ENCODE results near the gene ANKRD27.
"Not testable (repeated sequence)": the region's sequence is repeated elsewhere in the genome, so short reads cannot be mapped to it uniquely, and the experiment has no call there.

Gene ANKRD27

GRCh38 chr19:32594021-32594420 lies 81.0 kb downstream of the ANKRD27 start:
- no peak overlapping the region for H3K9ac ChIP-seq (ENCODE audit: insufficient read length)
- peaks cover 54% of the 10 kb centered on the region for H3K36me3 ChIP-seq (ENCODE audit: insufficient read depth, low read length)
- H3K27ac ChIP-seq = no peak overlapping the region
- no peak for DNase-seq (ENCODE audit: low read depth, low spot score)
- no peak overlapping the region for H3K4me3 ChIP-seq
- no peaks in the 10 kb centered on the region for H3K9me3 ChIP-seq (ENCODE audit: low read depth, low read length)
- no peak for TF ChIP-seq FOXP2 (optimal IDR thresholded peaks at IDR 0.05; ENCODE audit: control extremely low read depth, extremely low read length, insufficient read depth)
- no peak for TF ChIP-seq POLR2AphosphoS5 (IDR thresholded peaks at IDR 0.05; ENCODE audit: borderline replicate concordance, low read depth, low read length)
- TF ChIP-seq EZH2 (IDR thresholded peaks at IDR 0.05) = no peak

DNA sequence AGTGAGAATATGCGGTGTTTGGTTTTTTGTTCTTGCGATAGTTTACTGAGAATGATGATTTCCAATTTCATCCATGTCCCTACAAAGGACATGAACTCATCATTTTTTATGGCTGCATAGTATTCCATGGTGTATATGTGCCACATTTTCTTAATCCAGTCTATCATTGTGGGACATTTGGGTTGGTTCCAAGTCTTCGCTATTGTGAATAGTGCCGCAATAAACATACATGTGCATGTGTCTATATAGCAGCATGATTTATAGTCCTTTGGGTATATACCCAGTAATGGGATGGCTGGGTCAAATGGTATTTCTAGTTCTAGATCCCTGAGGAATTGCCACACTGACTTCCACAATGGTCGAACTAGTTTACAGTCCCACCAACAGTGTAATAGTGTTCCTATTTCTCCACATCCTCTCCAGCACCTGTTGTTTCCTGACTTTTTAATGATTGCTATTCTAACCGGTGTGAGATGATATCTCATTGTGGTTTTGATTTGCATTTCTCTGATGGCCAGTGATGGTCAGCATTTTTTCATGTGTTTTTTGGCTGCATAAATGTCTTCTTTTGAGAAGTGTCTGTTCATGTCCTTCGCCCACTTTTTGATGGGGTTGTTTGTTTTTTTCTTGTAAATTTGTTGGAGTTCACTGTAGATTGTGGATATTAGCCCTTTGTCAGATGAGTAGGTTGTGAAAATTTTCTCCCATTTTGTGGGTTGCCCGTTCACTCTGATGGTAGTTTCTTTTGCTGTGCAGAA lies 87.1 kb downstream of the ANKRD27 start:
- H3K36me3 ChIP-seq (ENCODE audit: insufficient read depth, low read length) = peaks cover 45% of the 10 kb centered on the region
- H3K27ac ChIP-seq; H3K9me3 ChIP-seq (ENCODE audit: low read depth, low read length); H3K9ac ChIP-seq (ENCODE audit: insufficient read length); H3K4me3 ChIP-seq; DNase-seq (ENCODE audit: low read depth, low spot score): not testable (repeated sequence)

DNA sequence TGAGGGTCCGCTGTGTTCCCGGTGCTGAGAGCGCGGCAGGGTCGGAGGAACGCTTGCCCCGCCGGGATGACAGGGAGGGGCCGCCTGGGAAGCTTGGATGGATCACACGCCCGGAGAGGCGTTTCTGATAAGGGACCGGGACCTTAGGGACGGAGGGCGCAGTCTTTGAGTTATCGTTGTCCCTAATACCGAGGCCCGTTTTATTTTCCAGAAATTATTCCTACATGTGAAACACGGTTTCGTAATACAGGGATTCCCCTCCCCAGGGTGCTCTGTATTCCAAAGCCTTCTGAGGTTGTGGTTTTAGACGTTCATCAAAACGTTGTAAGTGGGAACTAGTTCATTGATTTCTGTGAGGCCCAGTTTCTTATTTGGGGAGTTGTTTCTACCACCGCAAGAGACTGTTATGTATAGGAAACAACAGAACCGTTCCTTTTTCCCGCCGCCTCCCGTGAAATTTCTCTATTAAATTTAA lies 93.2 kb downstream of the ANKRD27 start:
- no peak for TF ChIP-seq FOXP2 (optimal IDR thresholded peaks at IDR 0.05; ENCODE audit: control extremely low read depth, extremely low read length, insufficient read depth)
- TF ChIP-seq POLR2AphosphoS5 (IDR thresholded peaks at IDR 0.05; ENCODE audit: borderline replicate concordance, low read depth, low read length) = 0 out of 2 replicates have a peak, but pooled peaks have one; percentile 12
- Histone ChIP-seq H3K9me3 (ENCODE audit: low read depth, low read length) (no peaks in the 10 kb centered on the region), H3K4me3 (peak overlapping the region; percentile 80), H3K27ac (peak overlapping the region; percentile 25; the same call in 1 of the 2 replicates), H3K9ac (ENCODE audit: insufficient read length) (peak overlapping the region; percentile 95), H3K36me3 (ENCODE audit: insufficient read depth, low read length) (peaks cover 48% of the 10 kb centered on the region)
- DNase-seq (ENCODE audit: low read depth, low spot score) = peak; percentile 42

DNA sequence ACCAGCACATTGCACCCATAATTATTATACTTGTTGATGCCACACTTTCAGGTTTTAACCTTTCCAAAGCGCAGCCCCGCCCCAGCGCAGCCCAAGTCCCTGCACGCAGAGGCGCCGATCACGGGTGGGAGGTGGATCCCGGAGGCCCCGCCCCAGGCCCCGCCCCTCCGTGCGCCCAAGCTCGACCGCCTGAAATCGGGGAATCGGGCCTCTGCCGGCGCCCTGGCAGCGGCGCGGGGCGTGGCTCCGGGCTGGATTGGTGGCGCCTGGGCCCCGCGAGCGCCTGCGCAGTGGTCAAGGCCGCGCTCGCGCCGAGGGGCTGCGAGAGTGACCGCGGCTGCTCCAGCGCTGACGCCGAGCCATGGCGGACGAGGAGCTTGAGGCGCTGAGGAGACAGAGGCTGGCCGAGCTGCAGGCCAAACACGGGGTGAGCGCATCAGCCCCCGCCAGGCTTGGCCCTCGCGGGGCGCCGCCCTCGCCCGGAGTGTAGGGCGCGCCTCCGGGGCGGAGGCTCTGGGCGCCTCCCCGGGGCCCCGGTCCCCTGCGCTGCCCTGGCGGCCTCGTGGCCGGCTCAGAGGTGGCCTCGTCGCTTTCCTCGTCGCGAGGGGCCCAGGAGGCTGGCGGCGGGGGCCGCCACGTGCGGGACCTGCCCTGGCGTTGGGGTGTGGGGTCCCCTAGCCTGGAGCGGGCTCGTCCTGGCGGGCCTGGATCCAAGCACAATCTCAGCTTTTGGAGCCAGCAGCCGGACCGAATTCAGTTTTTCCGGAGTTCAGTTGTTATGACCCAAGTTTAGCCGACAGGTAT lies 93.9 kb downstream of the ANKRD27 start, which contains the start of gene PDCD5:
PDCD5 (plus strand) TSS at position 290 of the 804 bp plus-strand sequence; CDS start at position 362, 72 bp downstream.
- H3K9me3 ChIP-seq (ENCODE audit: low read depth, low read length) = no peaks in the 10 kb centered on the region
- H3K27ac ChIP-seq = peak within 1 kb of the TSS; percentile 25; the same call in 1 of the 2 replicates
- peak; percentile 83; the same call in 1 of the 2 replicates for TF ChIP-seq POLR2AphosphoS5 (IDR thresholded peaks at IDR 0.05; ENCODE audit: borderline replicate concordance, low read depth, low read length)
- no peak for TF ChIP-seq EZH2 (IDR thresholded peaks at IDR 0.05)
- peak; percentile 48 for TF ChIP-seq FOXP2 (optimal IDR thresholded peaks at IDR 0.05; ENCODE audit: control extremely low read depth, extremely low read length, insufficient read depth)
- H3K36me3 ChIP-seq (ENCODE audit: insufficient read depth, low read length) = peaks cover 42% of the 10 kb centered on the region
- peak within 1 kb of the TSS; percentile 95 for H3K9ac ChIP-seq (ENCODE audit: insufficient read length)
- peak; percentile 8 for DNase-seq (ENCODE audit: low read depth, low spot score)
- peak within 1 kb of the TSS; percentile 80 for H3K4me3 ChIP-seq

- Histone ChIP-seq H3K27ac (no peak overlapping the region), H3K36me3 (ENCODE audit: insufficient read depth, low read length) (peaks cover 35% of the 10 kb centered on the region), H3K9ac (ENCODE audit: insufficient read length) (no peak overlapping the region), H3K9me3 (ENCODE audit: low read depth, low read length) (no peaks in the 10 kb centered on the region), H3K4me3 (peak overlapping the region; percentile 80)
- no peak for DNase-seq (ENCODE audit: low read depth, low spot score)
- TF ChIP-seq EZH2 (IDR thresholded peaks at IDR 0.05) (no peak), FOXP2 (optimal IDR thresholded peaks at IDR 0.05; ENCODE audit: control extremely low read depth, extremely low read length, insufficient read depth) (no peak), POLR2AphosphoS5 (IDR thresholded peaks at IDR 0.05; ENCODE audit: borderline replicate concordance, low read depth, low read length) (no peak)
Observed at GRCh38 chr19:32580353-32580900, 94.6 kb downstream of the ANKRD27 start.

DNA sequence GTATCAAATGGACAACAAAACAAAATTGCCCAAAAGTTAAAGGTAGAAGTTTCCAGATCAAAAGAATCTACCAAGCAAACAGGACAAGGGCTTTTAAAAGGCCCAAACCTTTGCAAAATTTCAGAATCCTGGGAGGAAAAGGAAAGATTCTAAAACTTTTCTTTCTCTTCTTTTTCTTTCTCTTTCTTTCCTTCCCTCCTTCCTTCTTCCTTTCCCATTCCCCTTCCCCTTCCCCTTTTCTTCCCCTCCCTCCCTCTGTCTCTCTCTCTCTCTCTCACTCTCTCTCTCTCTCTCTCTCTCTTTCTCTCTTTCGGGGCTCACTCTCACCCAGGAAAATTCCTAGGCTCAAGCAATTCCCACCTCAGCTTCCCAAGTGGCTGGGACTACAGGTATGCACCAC lies 98.2 kb downstream of the ANKRD27 start:
- H3K27ac ChIP-seq = no peak overlapping the region
- H3K4me3 ChIP-seq = no peak overlapping the region
- no peak overlapping the region for H3K9ac ChIP-seq (ENCODE audit: insufficient read length)
- no peak for TF ChIP-seq FOXP2 (optimal IDR thresholded peaks at IDR 0.05; ENCODE audit: control extremely low read depth, extremely low read length, insufficient read depth)
- no peak for TF ChIP-seq EZH2 (IDR thresholded peaks at IDR 0.05)
- no peak for TF ChIP-seq POLR2AphosphoS5 (IDR thresholded peaks at IDR 0.05; ENCODE audit: borderline replicate concordance, low read depth, low read length)
- DNase-seq (ENCODE audit: low read depth, low spot score) = no peak
- no peaks in the 10 kb centered on the region for H3K36me3 ChIP-seq (ENCODE audit: insufficient read depth, low read length)
- H3K9me3 ChIP-seq (ENCODE audit: low read depth, low read length) = no peaks in the 10 kb centered on the region

DNA sequence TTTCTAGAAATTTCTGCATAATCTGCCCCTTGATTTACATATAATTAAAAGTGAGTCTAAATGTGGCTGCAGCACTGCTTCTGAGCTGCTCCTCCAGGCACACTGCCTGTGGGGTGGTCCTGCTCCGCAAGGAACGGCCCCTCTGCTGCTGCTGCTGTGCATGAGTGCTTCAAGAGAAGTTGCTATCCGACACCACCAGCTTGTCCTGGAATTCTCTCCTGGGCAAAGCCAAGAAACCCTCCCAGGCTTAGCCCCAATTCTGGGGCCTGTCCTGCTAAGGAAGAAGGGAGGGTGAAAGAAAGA lies 101.5 kb downstream of the ANKRD27 start:
- H3K9ac ChIP-seq (ENCODE audit: insufficient read length) = no peak overlapping the region
- no peak for TF ChIP-seq POLR2AphosphoS5 (IDR thresholded peaks at IDR 0.05; ENCODE audit: borderline replicate concordance, low read depth, low read length)
- no peak for TF ChIP-seq FOXP2 (optimal IDR thresholded peaks at IDR 0.05; ENCODE audit: control extremely low read depth, extremely low read length, insufficient read depth)
- no peak for TF ChIP-seq EZH2 (IDR thresholded peaks at IDR 0.05)
- 0 out of 2 replicates have a peak overlapping the region, but pooled peaks have one; percentile 19 for H3K27ac ChIP-seq
- no peaks in the 10 kb centered on the region for H3K36me3 ChIP-seq (ENCODE audit: insufficient read depth, low read length)
- no peaks in the 10 kb centered on the region for H3K9me3 ChIP-seq (ENCODE audit: low read depth, low read length)
- H3K4me3 ChIP-seq = no peak overlapping the region
- DNase-seq (ENCODE audit: low read depth, low spot score) = no peak

- not testable (repeated sequence) for H3K9ac ChIP-seq (ENCODE audit: insufficient read length); DNase-seq (ENCODE audit: low read depth, low spot score)
Observed at GRCh38 chr19:32572700-32573491, 102.1 kb downstream of the ANKRD27 start.

DNA sequence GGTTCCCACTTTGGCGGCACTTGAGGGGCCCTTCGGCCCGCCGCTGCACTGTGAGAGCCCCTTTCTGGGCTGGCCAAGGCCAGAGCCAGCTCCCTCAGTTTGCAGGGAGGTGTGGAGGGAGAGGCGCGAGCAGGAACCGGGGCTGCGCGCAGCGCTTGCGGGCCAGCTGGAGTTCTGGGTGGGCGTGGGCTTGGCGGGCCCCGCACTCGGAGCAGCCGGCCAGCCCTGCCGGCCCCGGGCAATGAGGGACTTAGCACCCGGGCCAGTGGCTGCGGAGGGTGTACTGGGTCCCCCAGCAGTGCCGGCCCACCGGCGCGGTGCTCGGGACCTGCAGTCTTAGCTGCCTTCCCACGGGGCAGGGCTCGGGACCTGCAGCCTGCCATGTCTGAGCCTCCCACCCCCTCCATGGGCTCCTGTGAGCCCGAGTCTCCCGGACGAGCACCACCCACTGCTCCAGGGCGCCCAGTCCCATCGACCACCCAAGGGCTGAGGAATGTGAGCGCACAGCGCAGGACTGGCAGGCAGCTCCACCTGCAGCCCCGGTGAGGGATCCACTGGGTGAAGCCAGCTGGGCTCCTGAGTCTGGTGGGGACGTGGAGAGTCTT lies 103.4 kb downstream of the ANKRD27 start:
- H3K4me3 ChIP-seq; H3K9me3 ChIP-seq (ENCODE audit: low read depth, low read length); H3K9ac ChIP-seq (ENCODE audit: insufficient read length); H3K36me3 ChIP-seq (ENCODE audit: insufficient read depth, low read length); H3K27ac ChIP-seq; DNase-seq (ENCODE audit: low read depth, low spot score): not testable (repeated sequence)

More at GRCh38 chr19:32572700-32573491, 102.1 kb downstream of the ANKRD27 start:
- not testable (repeated sequence) for H3K36me3 ChIP-seq (ENCODE audit: insufficient read depth, low read length); H3K9me3 ChIP-seq (ENCODE audit: low read depth, low read length); H3K4me3 ChIP-seq; H3K27ac ChIP-seq

Data from SK-N-MC (cell line).